Measurements from ENCODE around the gene RMDN2. TPM values are rescaled to one million over a fixed set of nuclear protein-coding genes. Genes with fewer than 3 reads are reported as not detected.

RMDN2 gene
- total RNA-seq, 1 experiment from 2014 or later: 3.0 TPM

DNA sequence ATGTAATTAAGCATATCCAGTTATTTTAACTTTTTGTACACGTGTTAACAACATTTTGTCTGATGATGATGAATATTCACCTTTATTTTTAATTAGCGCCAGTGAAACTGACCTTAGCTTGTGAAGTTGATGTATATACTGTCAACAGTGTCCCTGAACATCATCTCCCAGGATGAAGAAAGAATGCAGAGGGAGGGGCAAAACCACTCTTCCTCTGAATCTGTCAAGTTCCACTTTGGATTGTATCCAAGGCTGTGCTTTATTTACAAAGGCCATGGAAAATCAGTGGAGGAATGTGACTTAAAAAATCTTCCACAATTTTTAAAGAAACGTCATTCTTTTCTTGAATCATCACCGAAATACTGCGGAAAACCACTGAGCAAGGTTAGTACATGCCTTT is 4.5 kb upstream of the RMDN2 start:
- no peak overlapping the region for H3K4me3 Mint-ChIP-seq
- no peaks in the 10 kb centered on the region for H3K36me3 Mint-ChIP-seq
- ChIA-PET POLR2A (no interaction called here), CTCF (no interaction called here)
- peaks cover 8% of the 10 kb centered on the region for H3K4me1 Mint-ChIP-seq
- ATAC-seq: no peak
- TF ChIP-seq GRHL2 (CRISPR knock-in tag; IDR thresholded peaks at IDR 0.05; ENCODE audit: insufficient replicate concordance, severe bottlenecking): no peak
- no peak for TF ChIP-seq ETV6 (CRISPR knock-in tag; IDR thresholded peaks at IDR 0.05)
- DNase-seq (ENCODE audit: low spot score): no peak
- no peaks in the 10 kb centered on the region for H3K9me3 Mint-ChIP-seq
- no peak overlapping the region for H3K27ac Mint-ChIP-seq
- H3K27me3 Mint-ChIP-seq (ENCODE audit: low read depth): peaks cover 9% of the 10 kb centered on the region

DNA sequence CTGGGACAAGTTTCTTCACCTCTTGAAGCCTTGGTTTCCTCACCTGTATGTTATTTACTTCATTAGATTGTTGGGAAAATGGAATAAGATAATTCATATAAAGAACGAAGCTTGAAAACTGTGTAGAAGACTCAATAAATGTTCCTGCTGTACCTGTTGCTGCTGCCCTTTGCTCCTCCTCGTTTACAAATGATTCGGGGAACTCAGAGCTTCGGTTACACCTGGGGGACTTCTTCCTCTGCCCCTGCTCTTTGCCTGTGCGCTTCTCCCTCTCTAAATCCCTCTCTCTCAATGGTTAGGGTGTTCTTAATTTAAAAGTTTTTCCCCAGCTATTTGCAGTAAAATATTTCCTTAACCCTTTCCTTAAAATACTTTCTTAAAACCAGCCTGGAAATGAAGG is 3.3 kb upstream of the RMDN2 start:
- Mint-ChIP-seq H3K27me3 (ENCODE audit: low read depth) (peaks cover 9% of the 10 kb centered on the region), H3K36me3 (no peaks in the 10 kb centered on the region), H3K27ac (no peak overlapping the region), H3K9me3 (no peaks in the 10 kb centered on the region), H3K4me1 (peaks cover 8% of the 10 kb centered on the region), H3K4me3 (no peak overlapping the region)
- ChIA-PET CTCF (interaction anchor here (0.7 to 1.0 kb wide), 2 partner anchors 45 to 353 kb away, joined by 3 read pairs; no protein-coding TSS in a partner anchor), POLR2A (no interaction called here)
- no peak for ATAC-seq
- TF ChIP-seq, protein P1, sequence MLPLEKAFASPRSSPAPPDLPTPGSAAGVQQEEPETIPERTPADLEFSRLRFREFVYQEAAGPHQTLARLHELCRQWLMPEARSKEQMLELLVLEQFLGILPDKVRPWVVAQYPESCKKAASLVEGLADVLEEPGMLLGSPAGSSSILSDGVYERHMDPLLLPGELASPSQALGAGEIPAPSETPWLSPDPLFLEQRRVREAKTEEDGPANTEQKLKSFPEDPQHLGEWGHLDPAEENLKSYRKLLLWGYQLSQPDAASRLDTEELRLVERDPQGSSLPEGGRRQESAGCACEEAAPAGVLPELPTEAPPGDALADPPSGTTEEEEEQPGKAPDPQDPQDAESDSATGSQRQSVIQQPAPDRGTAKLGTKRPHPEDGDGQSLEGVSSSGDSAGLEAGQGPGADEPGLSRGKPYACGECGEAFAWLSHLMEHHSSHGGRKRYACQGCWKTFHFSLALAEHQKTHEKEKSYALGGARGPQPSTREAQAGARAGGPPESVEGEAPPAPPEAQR (CRISPR knock-in tag; IDR thresholded peaks at IDR 0.05): no peak
- TF ChIP-seq OVOL2 (CRISPR knock-in tag; IDR thresholded peaks at IDR 0.05; ENCODE audit: borderline replicate concordance) (no peak), GABPB1 (CRISPR knock-in tag; IDR thresholded peaks at IDR 0.05) (no peak)
- no peak for DNase-seq (ENCODE audit: low spot score)

DNA sequence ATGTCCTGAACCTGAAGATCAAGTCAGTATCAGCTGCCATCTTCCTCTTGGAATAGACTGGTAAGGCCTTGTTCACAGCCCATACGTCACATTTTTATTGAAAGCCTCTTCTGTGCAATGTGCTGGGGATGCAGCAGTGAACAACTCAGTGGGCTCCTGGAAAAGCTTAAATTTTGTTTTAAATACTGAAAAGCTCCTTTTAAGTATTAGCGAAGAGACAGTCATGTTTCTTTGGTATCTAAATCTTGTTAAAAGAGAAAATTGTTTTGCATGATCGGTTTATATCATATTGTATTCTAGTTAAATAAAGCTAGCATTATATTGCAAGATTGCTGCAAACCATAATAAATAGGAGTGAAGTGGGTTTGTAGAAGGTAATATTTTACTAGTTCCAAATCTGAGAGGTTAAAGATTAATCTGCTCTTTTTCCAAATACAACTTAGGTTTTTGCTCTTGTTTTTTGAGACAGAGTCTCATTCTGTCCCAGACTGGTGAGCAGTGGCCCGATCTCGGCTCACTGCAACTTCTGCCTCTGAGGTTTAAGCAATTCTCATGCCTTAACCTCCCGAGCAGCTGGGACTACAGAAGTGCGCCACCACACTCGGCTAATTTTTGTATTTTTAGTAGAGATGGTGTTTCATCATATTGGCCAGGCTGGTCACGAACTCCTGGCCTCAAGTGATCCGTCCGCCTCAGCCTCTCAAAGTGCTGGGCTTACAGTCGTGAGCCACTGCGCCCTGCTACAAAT is 1.6 kb upstream of the RMDN2 start:
- TF ChIP-seq SMAD4 (CRISPR knock-in tag; IDR thresholded peaks at IDR 0.05): no peak
- TF ChIP-seq GABPB1 (CRISPR knock-in tag; IDR thresholded peaks at IDR 0.05): peak; percentile 67
- DNase-seq (ENCODE audit: low spot score): no peak
- Mint-ChIP-seq H3K4me3 (peak overlapping the region; percentile 84), H3K27ac (no peak overlapping the region), H3K36me3 (no peaks in the 10 kb centered on the region), H3K9me3 (no peaks in the 10 kb centered on the region), H3K4me1 (peaks cover 8% of the 10 kb centered on the region), H3K27me3 (ENCODE audit: low read depth) (peaks cover 9% of the 10 kb centered on the region)
- ChIA-PET CTCF (interaction anchor here (1.5 kb wide), 1 partner anchor 59 kb away, joined by 5 read pairs; no protein-coding TSS in a partner anchor), POLR2A (no interaction called here)
- ATAC-seq: no peak

DNA sequence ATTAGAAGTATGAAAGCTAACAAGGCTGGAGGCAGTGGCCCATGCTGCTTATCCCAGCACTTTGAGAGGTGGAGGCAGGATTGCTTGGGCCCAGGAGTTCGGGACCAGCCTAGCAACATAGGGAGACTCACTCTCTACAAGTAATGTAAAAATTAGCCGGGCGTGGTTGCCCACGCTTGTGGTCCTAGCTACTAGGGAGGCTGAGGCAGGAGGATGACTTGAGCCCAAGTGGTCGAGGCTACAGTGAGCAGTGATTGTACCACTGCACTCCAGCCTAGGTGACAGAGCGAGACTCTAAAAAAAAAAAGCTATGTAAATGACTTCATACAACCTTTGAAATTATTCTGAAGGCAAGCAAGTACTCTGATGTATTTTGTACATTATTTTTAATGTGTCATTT is 1.5 kb downstream of the RMDN2 start:
- DNase-seq (ENCODE audit: low spot score): no peak
- Mint-ChIP-seq H3K9me3 (peaks cover 4% of the 10 kb centered on the region), H3K4me1 (peaks cover 4% of the 10 kb centered on the region), H3K4me3 (no peak overlapping the region), H3K27me3 (ENCODE audit: low read depth) (peaks cover 9% of the 10 kb centered on the region), H3K27ac (no peak overlapping the region), H3K36me3 (peaks cover 4% of the 10 kb centered on the region)
- ChIA-PET POLR2A (no interaction called here), CTCF (interaction anchor here (1.1 kb wide), 1 partner anchor 150 kb away, joined by 3 read pairs; the partner anchor contains the start of gene CYP1B1)
- ATAC-seq: no peak
- TF ChIP-seq ETV6 (CRISPR knock-in tag; IDR thresholded peaks at IDR 0.05) (no peak), RORB (CRISPR knock-in tag; IDR thresholded peaks at IDR 0.05) (no peak), JUN (CRISPR knock-in tag; IDR thresholded peaks at IDR 0.05) (no peak), ZNF121 (CRISPR knock-in tag; IDR thresholded peaks at IDR 0.05) (no peak), SMAD4 (CRISPR knock-in tag; IDR thresholded peaks at IDR 0.05) (no peak), ZNF232 (CRISPR knock-in tag; IDR thresholded peaks at IDR 0.05) (no peak), TEAD4 (CRISPR knock-in tag; IDR thresholded peaks at IDR 0.05) (no peak), SP1 (CRISPR knock-in tag; conservative IDR thresholded peaks at IDR 0.05) (no peak), ESRRA (CRISPR knock-in tag; IDR thresholded peaks at IDR 0.05; ENCODE audit: borderline replicate concordance) (no peak), SOX15 (CRISPR knock-in tag; IDR thresholded peaks at IDR 0.05) (no peak), CREB1 (CRISPR knock-in tag; IDR thresholded peaks at IDR 0.05) (no peak), OVOL2 (CRISPR knock-in tag; IDR thresholded peaks at IDR 0.05; ENCODE audit: borderline replicate concordance) (no peak)
- TF ChIP-seq, protein P2, sequence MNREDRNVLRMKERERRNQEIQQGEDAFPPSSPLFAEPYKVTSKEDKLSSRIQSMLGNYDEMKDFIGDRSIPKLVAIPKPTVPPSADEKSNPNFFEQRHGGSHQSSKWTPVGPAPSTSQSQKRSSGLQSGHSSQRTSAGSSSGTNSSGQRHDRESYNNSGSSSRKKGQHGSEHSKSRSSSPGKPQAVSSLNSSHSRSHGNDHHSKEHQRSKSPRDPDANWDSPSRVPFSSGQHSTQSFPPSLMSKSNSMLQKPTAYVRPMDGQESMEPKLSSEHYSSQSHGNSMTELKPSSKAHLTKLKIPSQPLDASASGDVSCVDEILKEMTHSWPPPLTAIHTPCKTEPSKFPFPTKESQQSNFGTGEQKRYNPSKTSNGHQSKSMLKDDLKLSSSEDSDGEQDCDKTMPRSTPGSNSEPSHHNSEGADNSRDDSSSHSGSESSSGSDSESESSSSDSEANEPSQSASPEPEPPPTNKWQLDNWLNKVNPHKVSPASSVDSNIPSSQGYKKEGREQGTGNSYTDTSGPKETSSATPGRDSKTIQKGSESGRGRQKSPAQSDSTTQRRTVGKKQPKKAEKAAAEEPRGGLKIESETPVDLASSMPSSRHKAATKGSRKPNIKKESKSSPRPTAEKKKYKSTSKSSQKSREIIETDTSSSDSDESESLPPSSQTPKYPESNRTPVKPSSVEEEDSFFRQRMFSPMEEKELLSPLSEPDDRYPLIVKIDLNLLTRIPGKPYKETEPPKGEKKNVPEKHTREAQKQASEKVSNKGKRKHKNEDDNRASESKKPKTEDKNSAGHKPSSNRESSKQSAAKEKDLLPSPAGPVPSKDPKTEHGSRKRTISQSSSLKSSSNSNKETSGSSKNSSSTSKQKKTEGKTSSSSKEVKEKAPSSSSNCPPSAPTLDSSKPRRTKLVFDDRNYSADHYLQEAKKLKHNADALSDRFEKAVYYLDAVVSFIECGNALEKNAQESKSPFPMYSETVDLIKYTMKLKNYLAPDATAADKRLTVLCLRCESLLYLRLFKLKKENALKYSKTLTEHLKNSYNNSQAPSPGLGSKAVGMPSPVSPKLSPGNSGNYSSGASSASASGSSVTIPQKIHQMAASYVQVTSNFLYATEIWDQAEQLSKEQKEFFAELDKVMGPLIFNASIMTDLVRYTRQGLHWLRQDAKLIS (CRISPR knock-in tag; IDR thresholded peaks at IDR 0.05; ENCODE audit: borderline replicate concordance): no peak
- TF ChIP-seq, protein P3, sequence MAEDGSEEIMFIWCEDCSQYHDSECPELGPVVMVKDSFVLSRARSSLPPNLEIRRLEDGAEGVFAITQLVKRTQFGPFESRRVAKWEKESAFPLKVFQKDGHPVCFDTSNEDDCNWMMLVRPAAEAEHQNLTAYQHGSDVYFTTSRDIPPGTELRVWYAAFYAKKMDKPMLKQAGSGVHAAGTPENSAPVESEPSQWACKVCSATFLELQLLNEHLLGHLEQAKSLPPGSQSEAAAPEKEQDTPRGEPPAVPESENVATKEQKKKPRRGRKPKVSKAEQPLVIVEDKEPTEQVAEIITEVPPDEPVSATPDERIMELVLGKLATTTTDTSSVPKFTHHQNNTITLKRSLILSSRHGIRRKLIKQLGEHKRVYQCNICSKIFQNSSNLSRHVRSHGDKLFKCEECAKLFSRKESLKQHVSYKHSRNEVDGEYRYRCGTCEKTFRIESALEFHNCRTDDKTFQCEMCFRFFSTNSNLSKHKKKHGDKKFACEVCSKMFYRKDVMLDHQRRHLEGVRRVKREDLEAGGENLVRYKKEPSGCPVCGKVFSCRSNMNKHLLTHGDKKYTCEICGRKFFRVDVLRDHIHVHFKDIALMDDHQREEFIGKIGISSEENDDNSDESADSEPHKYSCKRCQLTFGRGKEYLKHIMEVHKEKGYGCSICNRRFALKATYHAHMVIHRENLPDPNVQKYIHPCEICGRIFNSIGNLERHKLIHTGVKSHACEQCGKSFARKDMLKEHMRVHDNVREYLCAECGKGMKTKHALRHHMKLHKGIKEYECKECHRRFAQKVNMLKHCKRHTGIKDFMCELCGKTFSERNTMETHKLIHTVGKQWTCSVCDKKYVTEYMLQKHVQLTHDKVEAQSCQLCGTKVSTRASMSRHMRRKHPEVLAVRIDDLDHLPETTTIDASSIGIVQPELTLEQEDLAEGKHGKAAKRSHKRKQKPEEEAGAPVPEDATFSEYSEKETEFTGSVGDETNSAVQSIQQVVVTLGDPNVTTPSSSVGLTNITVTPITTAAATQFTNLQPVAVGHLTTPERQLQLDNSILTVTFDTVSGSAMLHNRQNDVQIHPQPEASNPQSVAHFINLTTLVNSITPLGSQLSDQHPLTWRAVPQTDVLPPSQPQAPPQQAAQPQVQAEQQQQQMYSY (CRISPR knock-in tag; IDR thresholded peaks at IDR 0.05): no peak
